ENCODE measurements around the gene TRAPPC12. TPM values are rescaled to one million over a fixed set of nuclear protein-coding genes. Genes with fewer than 3 reads are reported as not detected.

Gene TRAPPC12
- total and polyA plus RNA-seq, 8 donors: 83.0 to 119 (median 100.0) TPM

- ATAC-seq (no peak), DNase-seq (no peak)
- H3K27me3 ChIP-seq: no peaks in the 10 kb centered on the region
These were observed 107.9 kb downstream of the TRAPPC12 start for GRCh38 chr2:3487432-3487831.

GRCh38 chr2:3488061-3488531, 108.6 kb downstream of the TRAPPC12 start:
- no peaks in the 10 kb centered on the region for H3K4me1 ChIP-seq
- H3K27me3 ChIP-seq: no peaks in the 10 kb centered on the region
- no peak overlapping the region for H3K27ac ChIP-seq
- DNase-seq: no peak
- no peaks in the 10 kb centered on the region for H3K9me3 ChIP-seq
- H3K4me3 ChIP-seq: no peak overlapping the region
- no peak for ATAC-seq
- no peak for TF ChIP-seq CTCF (IDR thresholded peaks at IDR 0.05)
- peaks cover 0 to 2% of the 10 kb centered on the region in 2 donors for H3K36me3 ChIP-seq
- intact Hi-C loops (cut with DNase I): no loop called here

More at GRCh38 chr2:3487432-3487831, 107.9 kb downstream of the TRAPPC12 start:
- peaks cover 0 to 7% of the 10 kb centered on the region in 2 donors for H3K36me3 ChIP-seq
- intact Hi-C loops (cut with DNase I): no loop called here
- H3K9me3 ChIP-seq: no peaks in the 10 kb centered on the region
- no peaks in the 10 kb centered on the region for H3K4me1 ChIP-seq
- no peak overlapping the region for H3K4me3 ChIP-seq
- no peak overlapping the region for H3K27ac ChIP-seq
- no peak for TF ChIP-seq CTCF (IDR thresholded peaks at IDR 0.05)

DNA sequence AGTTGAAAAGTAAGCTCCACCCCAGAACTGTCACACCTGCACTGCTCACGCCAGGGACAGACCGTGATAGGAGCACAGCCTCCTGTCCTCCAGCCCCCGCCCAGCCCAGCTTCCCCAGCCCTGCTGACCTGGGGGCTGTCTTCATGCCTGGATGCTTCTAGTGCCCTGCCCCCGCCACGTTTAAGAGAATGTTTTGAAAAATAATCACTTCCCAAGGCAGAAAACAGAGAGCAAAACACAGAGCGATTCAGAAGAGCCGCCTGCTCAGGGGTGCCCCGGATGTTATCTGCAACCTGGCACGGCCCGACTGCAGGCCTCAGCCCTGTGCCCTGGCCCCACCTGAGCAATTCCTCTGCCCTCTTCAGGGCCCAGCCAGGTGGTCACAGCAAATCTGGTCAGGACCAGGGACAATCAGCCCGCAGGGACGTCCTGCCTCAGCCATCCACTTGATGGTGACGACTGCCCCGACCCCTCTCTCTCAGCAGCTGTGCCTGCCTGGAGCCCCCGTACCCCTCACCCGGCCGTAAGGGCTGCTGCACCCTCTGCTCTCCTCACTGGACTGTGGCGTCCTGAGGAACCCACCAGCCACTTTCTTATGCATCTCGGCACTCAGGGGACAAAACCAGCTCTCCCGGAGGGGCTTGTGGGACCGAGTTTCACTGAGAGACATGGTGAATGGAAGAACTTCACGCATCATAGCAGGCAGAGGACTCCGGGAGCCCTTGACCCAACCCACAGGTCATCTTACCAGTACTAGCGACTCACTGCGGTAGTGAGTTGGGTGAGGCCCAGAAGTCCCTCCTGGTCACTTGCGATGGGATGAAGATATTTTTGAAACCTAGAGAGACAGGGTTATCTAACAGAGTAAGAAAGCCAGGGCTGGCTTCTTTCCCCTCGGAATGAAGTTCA, 109.6 kb downstream of the TRAPPC12 start:
- H3K27ac ChIP-seq: no peak overlapping the region
- ATAC-seq (no peak), DNase-seq (no peak)
- no peaks in the 10 kb centered on the region for H3K4me1 ChIP-seq
- no peaks in the 10 kb centered on the region for H3K36me3 ChIP-seq
- TF ChIP-seq CTCF (IDR thresholded peaks at IDR 0.05): no peak
- H3K9me3 ChIP-seq: no peaks in the 10 kb centered on the region
- intact Hi-C loops (cut with DNase I): no loop called here
- no peak overlapping the region for H3K4me3 ChIP-seq
- no peaks in the 10 kb centered on the region for H3K27me3 ChIP-seq

GRCh38 chr2:3489764-3490115, 110.2 kb downstream of the TRAPPC12 start:
- TF ChIP-seq CTCF (IDR thresholded peaks at IDR 0.05): no peak
- no peak for DNase-seq
- no peak overlapping the region for H3K27ac ChIP-seq
- no peaks in the 10 kb centered on the region for H3K4me1 ChIP-seq
- no peak overlapping the region for H3K4me3 ChIP-seq
- no peak for ATAC-seq
- no peaks in the 10 kb centered on the region for H3K36me3 ChIP-seq
- no peaks in the 10 kb centered on the region for H3K27me3 ChIP-seq
- no peaks in the 10 kb centered on the region for H3K9me3 ChIP-seq
- intact Hi-C loops (cut with DNase I): no loop called here

Data from left lung (tissue), 10 donors.